ENCODE measurements around the gene ITGB3BP.

Gene ITGB3BP

DNA sequence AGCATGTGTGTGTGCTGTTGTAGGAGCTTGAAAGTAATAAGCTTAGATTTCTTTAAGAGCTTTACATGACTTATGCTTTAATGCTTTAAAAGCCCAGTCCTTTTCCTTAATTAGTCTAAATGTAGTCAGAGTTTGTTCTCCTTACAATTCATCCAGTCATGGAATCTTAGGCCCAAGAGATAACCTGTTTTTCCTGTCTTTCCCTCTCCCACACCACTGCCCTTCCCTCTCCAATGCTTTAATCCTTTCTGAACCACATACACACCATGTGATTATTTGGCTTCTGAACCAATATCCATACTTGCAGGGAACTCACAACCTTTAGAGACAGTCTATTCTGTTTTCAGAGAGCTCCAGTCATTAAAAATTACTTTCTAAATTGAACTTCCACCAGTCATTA lies 118.0 kb downstream of the ITGB3BP start:
- Histone ChIP-seq H2AFZ (ENCODE audit: low read depth, low read length) (no peak overlapping the region), H3K4me1 (ENCODE audit: insufficient read depth, low read length) (no peaks in the 10 kb centered on the region), H3K4me3 (ENCODE audit: low read length) (no peak overlapping the region), H3K9me3 (ENCODE audit: low read length) (no peaks in the 10 kb centered on the region), H3K27me3 (ENCODE audit: insufficient read depth, low read length) (no peaks in the 10 kb centered on the region), H3K36me3 (ENCODE audit: insufficient read depth, low read length) (peaks cover 6% of the 10 kb centered on the region)

DNA sequence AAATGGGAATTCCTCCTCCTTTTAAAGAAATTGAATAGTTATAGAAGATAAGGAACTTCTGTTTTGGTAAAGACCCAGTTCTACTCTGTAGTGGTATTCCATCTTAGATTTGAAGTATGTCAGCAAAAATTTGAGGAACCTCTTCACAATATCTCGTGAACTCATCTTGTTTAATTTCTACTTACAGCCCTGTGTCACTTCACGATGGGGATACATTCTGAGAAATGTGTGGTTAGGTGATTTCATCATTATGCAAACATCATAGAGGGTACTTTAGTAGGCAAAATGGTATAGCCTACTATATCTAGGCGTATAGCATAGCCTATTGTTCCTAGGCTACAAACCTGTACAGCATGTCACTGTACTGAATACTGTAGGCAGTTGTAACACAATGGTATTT lies 119.6 kb downstream of the ITGB3BP start:
- H3K9me3 ChIP-seq (ENCODE audit: low read length), result peaks cover 1% of the 10 kb centered on the region
- H2AFZ ChIP-seq (ENCODE audit: low read depth, low read length), result no peak overlapping the region
- peaks cover 6% of the 10 kb centered on the region for H3K36me3 ChIP-seq (ENCODE audit: insufficient read depth, low read length)
- no peaks in the 10 kb centered on the region for H3K27me3 ChIP-seq (ENCODE audit: insufficient read depth, low read length)
- H3K4me3 ChIP-seq (ENCODE audit: low read length), result no peak overlapping the region
- H3K4me1 ChIP-seq (ENCODE audit: insufficient read depth, low read length), result no peaks in the 10 kb centered on the region

DNA sequence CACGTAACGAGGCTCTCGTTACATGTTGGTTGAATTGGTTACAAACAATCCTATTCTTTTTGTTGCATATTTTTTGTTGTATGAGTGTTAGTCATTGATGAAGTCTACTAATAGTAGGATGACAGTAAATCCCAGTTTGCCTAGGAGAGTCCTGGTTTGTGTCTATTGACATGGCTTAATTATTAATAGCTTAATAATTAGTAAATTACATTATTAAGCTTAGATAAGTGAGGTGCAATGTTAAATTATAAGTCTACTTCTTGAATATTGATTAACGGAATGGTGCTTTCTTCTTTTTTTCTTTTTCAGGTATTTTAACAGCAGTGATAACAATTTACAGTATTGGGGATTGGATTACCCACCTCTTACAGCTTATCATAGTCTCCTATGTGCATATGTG lies 121.1 kb downstream of the ITGB3BP start:
- Histone ChIP-seq H3K27me3 (ENCODE audit: insufficient read depth, low read length) (no peaks in the 10 kb centered on the region), H3K4me1 (ENCODE audit: insufficient read depth, low read length) (no peaks in the 10 kb centered on the region), H3K9me3 (ENCODE audit: low read length) (peaks cover 1% of the 10 kb centered on the region), H3K4me3 (ENCODE audit: low read length) (no peak overlapping the region), H3K36me3 (ENCODE audit: insufficient read depth, low read length) (peaks cover 9% of the 10 kb centered on the region), H2AFZ (ENCODE audit: low read depth, low read length) (no peak overlapping the region)

Data from neuron (in vitro differentiated cells).